ENCODE data around the gene PDZRN4.

Gene PDZRN4

GRCh38 chr12:41459111-41459905 is 271.2 kb downstream of the PDZRN4 start:
- TF ChIP-seq CTCF (IDR thresholded peaks at IDR 0.05; ENCODE audit: insufficient read depth, low read depth, low read length, missing control alignments) = no peak
- DNase-seq (ENCODE audit: low read depth) = no peak

DNA sequence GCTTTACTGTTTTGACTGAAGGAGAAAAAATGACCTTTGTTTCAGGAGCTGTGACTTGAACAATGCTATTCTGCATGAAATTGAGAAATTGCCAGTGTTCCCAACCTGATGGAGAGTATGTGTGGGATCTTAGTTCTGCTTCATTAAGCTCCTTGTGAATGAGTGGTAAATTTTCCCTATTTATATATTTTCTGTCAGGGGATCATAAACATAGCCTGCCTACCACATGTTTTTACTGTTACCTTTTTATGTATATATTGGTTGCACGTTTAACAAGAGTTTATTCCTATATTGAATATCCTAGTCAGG is 271.7 kb downstream of the PDZRN4 start:
- TF ChIP-seq CTCF (IDR thresholded peaks at IDR 0.05; ENCODE audit: insufficient read depth, low read depth, low read length, missing control alignments) = no peak
- no peak overlapping the region for H3K4me3 ChIP-seq (ENCODE audit: low read depth, low read length)
- DNase-seq (ENCODE audit: low read depth) = no peak

More at GRCh38 chr12:41459111-41459905, 271.2 kb downstream of the PDZRN4 start:
- H3K4me3 ChIP-seq (ENCODE audit: low read depth, low read length) = no peak overlapping the region

GRCh38 chr12:41460906-41461305 is 272.8 kb downstream of the PDZRN4 start:
- no peak for TF ChIP-seq CTCF (IDR thresholded peaks at IDR 0.05; ENCODE audit: insufficient read depth, low read depth, low read length, missing control alignments)

DNA sequence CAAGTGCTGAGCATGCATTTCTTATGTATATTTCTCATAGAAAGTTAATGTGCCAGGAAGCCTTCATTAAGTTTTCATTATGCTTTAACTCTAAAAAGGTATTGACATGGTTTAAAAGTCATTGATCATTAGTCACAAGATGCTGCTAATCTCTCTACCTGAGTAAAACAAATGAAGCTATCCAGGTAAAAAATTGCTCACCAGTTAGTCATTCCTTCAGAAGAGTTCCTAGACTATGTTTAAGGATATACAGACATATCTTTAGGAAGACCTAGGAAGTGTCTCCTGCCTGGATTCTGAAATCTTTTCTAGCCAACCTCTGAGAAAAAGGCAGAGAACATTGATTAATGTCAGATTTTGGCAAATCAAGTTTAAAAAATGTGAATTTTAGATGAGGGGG is 274.2 kb downstream of the PDZRN4 start:
- H3K4me3 ChIP-seq (ENCODE audit: low read depth, low read length) = no peak overlapping the region
- no peak for DNase-seq (ENCODE audit: low read depth)
- no peak for TF ChIP-seq CTCF (IDR thresholded peaks at IDR 0.05; ENCODE audit: insufficient read depth, low read depth, low read length, missing control alignments)

More at GRCh38 chr12:41460906-41461305, 272.8 kb downstream of the PDZRN4 start:
- no peak overlapping the region for H3K4me3 ChIP-seq (ENCODE audit: low read depth, low read length)
- DNase-seq (ENCODE audit: low read depth) = no peak

DNA sequence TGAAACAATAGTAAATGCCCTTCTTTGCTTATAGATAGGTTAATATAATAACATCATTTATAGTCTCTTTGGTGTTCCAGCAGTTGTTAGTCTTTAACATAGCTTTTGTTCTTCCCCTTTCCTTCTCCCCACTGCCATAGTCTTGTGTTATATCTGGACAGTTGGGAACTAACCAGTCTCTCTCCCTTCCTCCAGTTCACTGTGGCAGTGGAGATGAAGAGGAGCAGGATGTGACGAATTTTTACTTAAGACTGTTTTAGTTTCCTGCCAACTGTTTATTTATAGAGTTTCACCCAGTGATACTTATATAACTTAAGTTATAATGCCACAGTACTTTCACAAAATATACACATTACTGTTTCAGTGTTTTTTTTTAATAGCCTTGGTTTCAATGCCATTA is 277.4 kb downstream of the PDZRN4 start:
- no peak for TF ChIP-seq CTCF (IDR thresholded peaks at IDR 0.05; ENCODE audit: insufficient read depth, low read depth, low read length, missing control alignments)
- H3K4me3 ChIP-seq (ENCODE audit: low read depth, low read length) = no peak overlapping the region
- DNase-seq (ENCODE audit: low read depth) = no peak

DNA sequence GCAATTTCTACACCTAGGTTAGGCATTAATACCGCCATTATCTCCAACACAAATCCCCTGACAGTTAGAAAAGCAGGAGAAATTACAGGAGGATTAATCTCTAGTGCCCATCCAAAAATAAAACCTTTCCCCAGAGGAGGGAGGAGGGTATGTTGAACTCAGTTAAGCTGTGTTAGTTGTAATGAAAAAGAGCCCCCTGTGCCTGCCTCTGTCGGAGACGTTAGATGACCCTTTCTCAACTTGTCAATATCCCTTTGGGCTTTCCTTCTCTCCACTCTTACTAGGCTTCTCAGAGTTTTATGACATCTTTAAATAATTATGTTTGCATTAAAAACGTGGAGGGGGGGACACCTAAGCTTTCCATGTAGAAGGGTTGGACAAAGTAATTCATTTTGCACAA is 278.2 kb downstream of the PDZRN4 start:
- TF ChIP-seq CTCF (IDR thresholded peaks at IDR 0.05; ENCODE audit: insufficient read depth, low read depth, low read length, missing control alignments) = no peak
- DNase-seq (ENCODE audit: low read depth) = no peak
- H3K4me3 ChIP-seq (ENCODE audit: low read depth, low read length) = no peak overlapping the region

DNA sequence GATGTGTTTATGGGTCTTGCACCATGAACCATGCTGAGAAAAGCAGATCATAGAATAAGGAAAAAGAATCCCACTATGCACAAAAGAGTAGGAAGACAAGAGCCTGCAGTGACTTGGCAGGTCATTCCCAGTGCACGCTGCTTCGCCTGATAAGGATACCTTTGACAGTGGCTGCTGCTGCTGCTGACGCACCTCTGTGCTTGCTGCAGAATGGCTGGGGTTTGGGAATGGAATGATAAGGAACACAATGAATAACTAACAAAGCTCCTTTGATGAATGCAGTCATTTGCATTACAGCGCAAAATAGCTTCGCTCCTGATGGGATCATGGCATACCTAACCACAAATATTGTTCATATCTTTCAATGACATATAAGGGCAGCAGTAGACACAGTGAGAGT is 278.7 kb downstream of the PDZRN4 start:
- DNase-seq (ENCODE audit: low read depth) = no peak
- H3K4me3 ChIP-seq (ENCODE audit: low read depth, low read length) = no peak overlapping the region
- TF ChIP-seq CTCF (IDR thresholded peaks at IDR 0.05; ENCODE audit: insufficient read depth, low read depth, low read length, missing control alignments) = no peak
